GM10847 (cell line): ENCODE data around the gene MTA1.

Source experiments
- POLR2A ChIP-seq: IDR thresholded peaks from 2 replicates; pipeline ENCODE4 v1.6.1; 2011; ENCODE audit not compliant: insufficient read length; ENCODE audit errors: extremely low read depth

Gene MTA1

GRCh38 chr14:105492031-105492970 lies 72.7 kb downstream of the MTA1 start:
- TF ChIP-seq POLR2A, result no peak

- no peak for TF ChIP-seq POLR2A
Observed at GRCh38 chr14:105492971-105493871, 73.6 kb downstream of the MTA1 start.

GRCh38 chr14:105493921-105494605 lies 74.4 kb downstream of the MTA1 start:
- no peak for TF ChIP-seq POLR2A

GRCh38 chr14:105494606-105494929 lies 74.9 kb downstream of the MTA1 start:
- TF ChIP-seq POLR2A, result no peak

GRCh38 chr14:105495101-105495989 lies 75.7 kb downstream of the MTA1 start:
- no peak for TF ChIP-seq POLR2A

GRCh38 chr14:105495990-105496830 lies 76.6 kb downstream of the MTA1 start:
- no peak for TF ChIP-seq POLR2A

GRCh38 chr14:105496831-105497591 lies 77.4 kb downstream of the MTA1 start:
- no peak for TF ChIP-seq POLR2A

- no peak for TF ChIP-seq POLR2A
Observed at GRCh38 chr14:105497671-105498429, 78.2 kb downstream of the MTA1 start.

- TF ChIP-seq POLR2A, result no peak
Observed at GRCh38 chr14:105498430-105499255, 79.0 kb downstream of the MTA1 start.

GRCh38 chr14:105499256-105500035 lies 79.8 kb downstream of the MTA1 start:
- TF ChIP-seq POLR2A, result no peak
